Suprapubic skin (tissue), 4 donors: Measurements from ENCODE around the gene AHRR. TPM values are rescaled to one million over a fixed set of nuclear protein-coding genes. Genes with fewer than 3 reads are reported as not detected.

ENCODE experiments used
- DNase-seq, 2 donors: peaks; one replicate each; pipeline ENCODE4 v3.0.0-alpha.2; 2019; ENCODE audit warnings: low spot score in 2 of 2
- H3K27ac ChIP-seq: fragments of 200-600 bp; sonication (generic); one replicate; pipeline ENCODE4 v1.5.1; 2019
- H3K27me3 ChIP-seq: fragments of 200-600 bp; sonication (generic); one replicate; pipeline ENCODE4 v1.5.1; 2019
- H3K36me3 ChIP-seq: fragments of 200-600 bp; sonication (generic); one replicate; pipeline ENCODE4 v1.5.1; 2019
- H3K4me1 ChIP-seq: fragments of 200-600 bp; sonication (generic); one replicate; pipeline ENCODE4 v1.5.1; 2019
- H3K4me3 ChIP-seq: fragments of 200-600 bp; sonication (generic); one replicate; pipeline ENCODE4 v1.5.1; 2019; ENCODE audit warnings: mild to moderate bottlenecking
- H3K9me3 ChIP-seq: fragments of 200-600 bp; sonication (generic); one replicate; pipeline ENCODE4 v1.5.1; 2019
- EP300 ChIP-seq: sonication (generic); formaldehyde crosslinking; IDR thresholded peaks from one replicate; pipeline ENCODE4 v1.6.1; 2017; ENCODE audit warnings: antibody characterized with exemption
- POLR2A ChIP-seq, 2 donors: fragments of 450-650 bp; IDR thresholded peaks; one replicate each; pipeline ENCODE4 v1.6.1; 2017; ENCODE audit warnings: antibody characterized with exemption in 2 of 2, mild to moderate bottlenecking in 2 of 2, moderate library complexity in 2 of 2
- POLR2AphosphoS5 ChIP-seq, 3 donors: sonication (generic); formaldehyde crosslinking; IDR thresholded peaks; one replicate each; pipeline ENCODE4 v1.6.1; 2017; ENCODE audit warnings: antibody characterized with exemption in 3 of 3
- WGBS: methylation state at CpG from one replicate; pipeline ENCODE4 v1.1.5; 2018; 5-methylcytosine and 5-hydroxymethylcytosine counted together
- total RNA-seq, 4 donors: library from RNA; depleted of rRNA; stranded (reverse); fragments of >200 nt; gene quantifications; one replicate each; pipeline ENCODE4 v1.1.0, GENCODE V29; 2016
- TF ChIP-seq, protein P1 (sequence below), 2 donors: fragments of 200-600 bp in 1 of 2; fragments of 450-650 bp in 1 of 2; sonication (generic) in 1 of 2; IDR thresholded peaks; one replicate each; pipeline ENCODE4 v1.5.1; 2016 to 2019; ENCODE audit warnings: antibody characterized with exemption in 2 of 2, mild to moderate bottlenecking in 1 of 2, moderate library complexity in 1 of 2

The AHRR gene
- total RNA-seq, 4 donors from 2014 or later = 3.0 to 10.7 (median 4.2) TPM

DNA sequence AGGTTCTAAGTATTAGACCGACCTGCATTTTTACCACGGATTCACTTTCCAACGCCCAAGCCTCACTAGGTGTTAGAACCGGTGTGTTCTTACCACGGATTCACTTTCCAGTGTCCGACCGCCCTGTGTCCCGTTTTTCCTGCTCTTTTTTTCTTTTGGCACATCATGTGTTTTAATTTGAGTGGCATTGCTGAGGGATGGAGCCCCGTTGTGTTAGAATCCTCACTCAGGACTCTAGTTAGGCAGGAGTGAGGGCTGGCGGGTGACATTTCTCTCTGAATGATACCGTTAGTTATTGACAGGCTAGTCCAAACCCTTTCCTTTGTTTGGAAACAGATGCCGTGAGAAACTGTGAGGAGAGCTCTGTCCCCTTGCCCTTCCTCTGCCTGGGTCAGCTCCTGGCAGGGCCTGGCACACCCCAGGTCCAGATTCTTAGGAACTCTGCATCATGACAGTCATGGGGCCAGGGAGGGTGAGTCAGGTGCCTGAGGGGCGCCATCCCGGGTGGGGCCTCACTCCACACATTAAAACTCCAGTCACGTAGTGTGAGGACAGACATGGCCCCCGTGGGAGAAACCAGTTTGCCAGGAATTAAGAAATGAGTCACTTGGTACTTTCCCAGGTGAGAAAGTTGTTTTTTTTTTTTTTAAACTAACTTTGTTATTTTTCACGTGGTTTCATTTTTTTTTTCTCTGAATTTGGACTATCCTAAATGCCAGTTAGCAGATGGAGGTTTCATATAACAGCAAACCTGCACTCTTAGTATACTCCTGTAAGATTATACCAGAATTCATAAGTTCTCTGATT lies 137.2 kb downstream of the AHRR start:
- Histone ChIP-seq H3K4me3 (no peak overlapping the region), H3K27me3 (no peaks in the 10 kb centered on the region), H3K36me3 (peaks cover 69% of the 10 kb centered on the region), H3K27ac (peak overlapping the region; percentile 73), H3K4me1 (peaks cover 22% of the 10 kb centered on the region), H3K9me3 (no peaks in the 10 kb centered on the region)
- WGBS = 55% methylated on average over 17 of the region's 17 CpGs
- no peak for TF ChIP-seq POLR2A (IDR thresholded peaks at IDR 0.05)
- TF ChIP-seq, protein P1, sequence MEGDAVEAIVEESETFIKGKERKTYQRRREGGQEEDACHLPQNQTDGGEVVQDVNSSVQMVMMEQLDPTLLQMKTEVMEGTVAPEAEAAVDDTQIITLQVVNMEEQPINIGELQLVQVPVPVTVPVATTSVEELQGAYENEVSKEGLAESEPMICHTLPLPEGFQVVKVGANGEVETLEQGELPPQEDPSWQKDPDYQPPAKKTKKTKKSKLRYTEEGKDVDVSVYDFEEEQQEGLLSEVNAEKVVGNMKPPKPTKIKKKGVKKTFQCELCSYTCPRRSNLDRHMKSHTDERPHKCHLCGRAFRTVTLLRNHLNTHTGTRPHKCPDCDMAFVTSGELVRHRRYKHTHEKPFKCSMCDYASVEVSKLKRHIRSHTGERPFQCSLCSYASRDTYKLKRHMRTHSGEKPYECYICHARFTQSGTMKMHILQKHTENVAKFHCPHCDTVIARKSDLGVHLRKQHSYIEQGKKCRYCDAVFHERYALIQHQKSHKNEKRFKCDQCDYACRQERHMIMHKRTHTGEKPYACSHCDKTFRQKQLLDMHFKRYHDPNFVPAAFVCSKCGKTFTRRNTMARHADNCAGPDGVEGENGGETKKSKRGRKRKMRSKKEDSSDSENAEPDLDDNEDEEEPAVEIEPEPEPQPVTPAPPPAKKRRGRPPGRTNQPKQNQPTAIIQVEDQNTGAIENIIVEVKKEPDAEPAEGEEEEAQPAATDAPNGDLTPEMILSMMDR (IDR thresholded peaks at IDR 0.05) = no peak
- peak; percentile 70 to 77 for DNase-seq

DNA sequence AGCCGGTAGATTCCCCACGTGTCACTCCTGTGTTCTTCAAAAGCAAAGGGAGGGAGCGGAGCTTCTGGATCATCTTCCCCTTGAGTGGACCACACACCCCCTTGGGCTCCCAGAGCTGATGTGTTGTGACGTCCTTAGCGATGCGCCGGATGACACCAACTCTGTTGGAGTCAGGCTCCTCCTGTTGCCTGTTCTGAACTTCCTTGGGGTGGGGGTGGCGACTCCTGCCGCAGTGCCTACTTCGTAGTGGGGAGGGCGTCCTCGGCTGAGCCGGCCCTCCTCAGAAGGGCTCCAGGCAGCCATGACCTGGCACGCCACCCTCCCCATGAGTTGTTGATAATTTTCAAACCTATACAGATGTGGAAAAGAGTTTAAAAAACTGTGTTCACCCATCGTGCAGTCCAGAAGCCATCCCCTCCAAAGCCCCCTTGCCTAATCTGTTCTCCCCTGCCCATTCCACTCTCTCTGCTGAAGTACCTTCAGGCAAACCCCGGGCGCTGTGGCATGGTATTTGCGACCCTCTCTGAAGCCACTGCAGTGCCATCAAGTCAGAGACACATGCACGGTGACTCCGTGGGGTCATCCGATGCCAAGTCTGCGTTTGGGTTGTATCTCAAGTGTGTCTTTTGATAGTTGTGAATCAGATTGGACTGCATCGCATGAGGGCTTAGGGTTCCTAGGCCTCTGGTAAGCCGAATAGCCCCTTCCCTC lies 138.2 kb downstream of the AHRR start:
- WGBS = 84% methylated on average over 23 of the region's 24 CpGs
- Histone ChIP-seq H3K27me3 (no peaks in the 10 kb centered on the region), H3K27ac (no peak overlapping the region), H3K9me3 (no peaks in the 10 kb centered on the region), H3K4me1 (peaks cover 22% of the 10 kb centered on the region), H3K4me3 (no peak overlapping the region), H3K36me3 (peaks cover 71% of the 10 kb centered on the region)
- no peak for TF ChIP-seq POLR2AphosphoS5 (IDR thresholded peaks at IDR 0.05)
- no peak for TF ChIP-seq EP300
- TF ChIP-seq, protein P1 (IDR thresholded peaks at IDR 0.05) = no peak
- no peak for TF ChIP-seq POLR2A (IDR thresholded peaks at IDR 0.05)
- peak; percentile 55 to 67 for DNase-seq

GRCh38 chr5:460273-460625 lies 138.7 kb downstream of the AHRR start:
- peaks cover 73% of the 10 kb centered on the region for H3K36me3 ChIP-seq
- DNase-seq = peak; percentile 62 to 76

DNA sequence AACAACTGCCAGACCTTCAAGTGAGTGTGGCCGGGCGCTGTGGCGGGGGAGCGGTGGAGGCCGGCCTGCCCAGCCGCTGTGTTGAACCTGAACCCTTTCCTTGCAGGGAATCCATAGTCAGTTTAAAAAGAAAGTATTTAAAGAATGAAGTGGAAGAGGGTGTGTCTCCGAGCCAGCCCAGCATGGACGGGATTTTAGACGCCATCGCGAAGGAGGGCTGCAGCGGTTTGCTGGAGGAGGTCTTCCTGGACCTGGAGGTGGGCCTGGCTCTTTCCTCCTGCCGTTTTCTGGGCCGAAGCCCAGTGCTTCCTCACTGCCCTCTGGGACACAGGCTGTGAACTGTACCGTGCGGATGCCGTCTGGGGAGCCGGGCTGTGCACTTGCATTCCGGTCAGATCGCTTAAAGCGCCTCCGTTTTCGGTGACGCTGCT lies 140.6 kb downstream of the AHRR start:
- H3K27me3 ChIP-seq = no peaks in the 10 kb centered on the region
- WGBS = 93% methylated on average over 24 of the region's 24 CpGs
- DNase-seq = peak; percentile 39 to 55
- H3K9me3 ChIP-seq = no peaks in the 10 kb centered on the region
- no peak overlapping the region for H3K4me3 ChIP-seq
- peaks cover 82% of the 10 kb centered on the region for H3K36me3 ChIP-seq
- peaks cover 22% of the 10 kb centered on the region for H3K4me1 ChIP-seq
- TF ChIP-seq, protein P1 (IDR thresholded peaks at IDR 0.05) = no peak
- TF ChIP-seq EP300 = no peak
- TF ChIP-seq POLR2AphosphoS5 (IDR thresholded peaks at IDR 0.05) = no peak
- no peak for TF ChIP-seq POLR2A (IDR thresholded peaks at IDR 0.05)
- H3K27ac ChIP-seq = no peak overlapping the region

More at GRCh38 chr5:460273-460625, 138.7 kb downstream of the AHRR start:
- WGBS = 94% methylated on average over 8 of the region's 8 CpGs
- H3K9me3 ChIP-seq = no peaks in the 10 kb centered on the region
- H3K27me3 ChIP-seq = no peaks in the 10 kb centered on the region
- H3K4me3 ChIP-seq = no peak overlapping the region
- no peak overlapping the region for H3K27ac ChIP-seq
- peaks cover 22% of the 10 kb centered on the region for H3K4me1 ChIP-seq
- no peak for TF ChIP-seq POLR2AphosphoS5 (IDR thresholded peaks at IDR 0.05)
- TF ChIP-seq, protein P1 (IDR thresholded peaks at IDR 0.05) = no peak
- no peak for TF ChIP-seq EP300

- H3K4me3 ChIP-seq = no peak overlapping the region
- peaks cover 73% of the 10 kb centered on the region for H3K36me3 ChIP-seq
- H3K4me1 ChIP-seq = peaks cover 18% of the 10 kb centered on the region
- DNase-seq = peak; percentile 31 to 38
- no peaks in the 10 kb centered on the region for H3K27me3 ChIP-seq
- 61% methylated on average over 7 of the region's 7 CpGs for WGBS
- H3K9me3 ChIP-seq = no peaks in the 10 kb centered on the region
- TF ChIP-seq EP300 (no peak), POLR2AphosphoS5 (IDR thresholded peaks at IDR 0.05) (no peak), POLR2A (IDR thresholded peaks at IDR 0.05) (no peak)
- TF ChIP-seq, protein P1 (IDR thresholded peaks at IDR 0.05) = no peak
- no peak overlapping the region for H3K27ac ChIP-seq
Measured at GRCh38 chr5:463301-463700, 141.8 kb downstream of the AHRR start.
